Caki2 (cell line): Measurements from ENCODE around the gene CBARP. TPM values are rescaled to one million over a fixed set of nuclear protein-coding genes. Genes with fewer than 3 reads are reported as not detected.

ENCODE experiments used
- DNase-seq: peaks from one replicate; pipeline ENCODE4 v3.0.0-alpha.2; 2015; ENCODE audit warnings: low read depth
- in situ Hi-C: cut with HindIII; loops from 2 replicates; pipeline ENCODE4 v1.10.0; 2016; ENCODE audit warnings: low sequenced_read_pairs, low pct_unique_long_range_greater_than_20kb, mixed read lengths
- total RNA-seq: library from RNA; depleted of rRNA; stranded (reverse); fragments of >200 nt; shearing (Covaris generic); gene quantifications from 2 replicates; pipeline ENCODE4 v1.2.3, GENCODE V29; 2014; ENCODE audit warnings: low replicate concordance

CBARP gene
- total RNA-seq, 1 experiment from 2014 or later: 0.24 TPM

GRCh38 chr19:1277061-1277460, 39.3 kb upstream of the CBARP start:
- no peak for DNase-seq
- in situ Hi-C loops: no loop called here

DNA sequence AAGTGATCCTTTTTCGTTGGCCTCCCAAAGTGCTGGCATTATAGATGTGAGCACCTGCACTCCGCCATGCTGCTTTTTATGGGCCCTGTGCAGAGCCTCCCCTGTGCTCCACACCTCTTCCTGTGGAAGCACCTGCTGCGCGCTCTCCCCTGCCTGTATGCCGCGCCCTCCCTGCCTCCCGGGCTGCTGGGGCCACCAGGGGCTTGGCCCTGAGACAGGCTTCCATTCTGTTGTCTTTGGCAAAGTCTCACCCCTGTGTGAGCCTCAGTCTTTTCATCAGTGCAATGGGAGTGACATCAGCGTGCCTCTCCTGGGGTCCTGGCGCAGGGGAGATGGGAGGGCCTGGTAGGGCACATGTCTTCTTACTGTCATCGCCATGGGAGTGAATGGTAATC, 38.8 kb upstream of the CBARP start:
- no peak for DNase-seq
- in situ Hi-C loops: no loop called here

GRCh38 chr19:1275976-1276627, 38.3 kb upstream of the CBARP start:
- no peak for DNase-seq
- in situ Hi-C loops: no loop called here

GRCh38 chr19:1275260-1275975, 37.6 kb upstream of the CBARP start, which contains the start of gene FAM174C:
TSS of gene FAM174C (plus strand) at chr19:1275530. CDS start at chr19:1275550, 20 bp downstream.
- in situ Hi-C loops: no loop called here
- DNase-seq: peak; percentile 93

DNA sequence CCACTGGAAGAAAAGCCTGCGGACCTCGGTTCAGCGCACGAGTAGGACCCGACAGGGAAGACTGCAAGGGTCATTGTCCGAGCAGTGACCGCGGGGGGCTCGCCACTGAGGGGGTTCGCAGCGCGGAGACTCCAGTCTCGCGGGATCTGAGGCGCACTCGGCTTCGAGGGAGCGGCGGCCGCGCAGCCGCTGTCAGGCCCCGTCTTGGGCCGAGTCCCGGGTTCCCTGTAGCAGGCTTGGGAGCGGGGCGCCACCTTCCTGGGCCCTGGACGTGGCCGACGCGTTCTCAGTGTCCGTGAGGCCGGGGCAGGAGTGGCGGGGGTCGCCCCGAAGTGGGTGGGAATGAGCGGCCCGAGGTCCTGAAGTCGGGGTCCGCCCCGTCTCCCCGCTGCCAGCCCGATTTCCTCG, 37.1 kb upstream of the CBARP start:
- DNase-seq: no peak
- in situ Hi-C loops: no loop called here

GRCh38 chr19:1274081-1274851, 36.5 kb upstream of the CBARP start:
- in situ Hi-C loops: no loop called here
- DNase-seq: no peak

GRCh38 chr19:1273263-1274041, 35.6 kb upstream of the CBARP start:
- DNase-seq: no peak

GRCh38 chr19:1272423-1273262, 34.8 kb upstream of the CBARP start:
- in situ Hi-C loops: no loop called here
- DNase-seq: no peak

More at GRCh38 chr19:1273263-1274041, 35.6 kb upstream of the CBARP start:
- in situ Hi-C loops: no loop called here

GRCh38 chr19:1271528-1272422, 34.0 kb upstream of the CBARP start:
- DNase-seq: no peak
- in situ Hi-C loops: no loop called here

- in situ Hi-C loops: no loop called here
- no peak for DNase-seq
Measured at GRCh38 chr19:1270854-1271527, 33.2 kb upstream of the CBARP start.

DNA sequence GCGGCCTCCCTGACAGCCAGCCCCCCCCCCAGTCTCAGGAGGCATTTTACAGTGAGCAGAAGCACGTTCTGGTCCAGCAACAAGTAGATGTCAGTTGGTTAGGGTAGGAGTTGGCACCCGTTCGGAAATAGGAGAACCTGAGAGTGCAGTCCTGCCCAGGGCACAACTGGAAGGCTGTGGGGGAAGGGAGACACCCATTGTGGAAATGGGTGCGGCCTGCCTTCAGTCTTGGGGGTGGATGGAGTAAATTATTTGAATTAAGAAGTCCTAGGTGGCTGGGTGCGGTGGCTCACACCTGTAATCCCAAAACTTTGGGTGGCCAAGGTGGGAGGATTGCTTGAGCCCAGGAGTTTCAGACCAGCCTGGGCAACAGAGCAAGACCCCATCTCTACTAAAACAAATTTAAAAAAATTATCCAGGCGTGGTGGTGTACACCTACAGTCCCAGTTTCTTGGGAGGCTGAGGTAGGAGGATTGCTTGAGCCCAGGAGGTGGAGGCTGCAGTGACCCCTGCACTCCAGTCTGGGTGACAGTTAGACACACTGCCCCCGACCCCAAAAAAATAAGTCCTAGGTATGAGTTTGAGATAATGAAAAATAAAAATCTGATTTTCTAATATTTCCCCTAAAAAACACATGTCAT, 32.5 kb upstream of the CBARP start:
- no peak for DNase-seq
- in situ Hi-C loops: no loop called here

GRCh38 chr19:1269478-1270212, 31.8 kb upstream of the CBARP start:
- peak; percentile 78 for DNase-seq
- in situ Hi-C loops: no loop called here

GRCh38 chr19:1269065-1269477, 31.3 kb upstream of the CBARP start, which contains the start of gene CIRBP:
TSS of gene CIRBP (plus strand) at chr19:1269332. CDS start at chr19:1270934, 1,602 bp downstream.
- peak; percentile 95 for DNase-seq
- in situ Hi-C loops: no loop called here

DNA sequence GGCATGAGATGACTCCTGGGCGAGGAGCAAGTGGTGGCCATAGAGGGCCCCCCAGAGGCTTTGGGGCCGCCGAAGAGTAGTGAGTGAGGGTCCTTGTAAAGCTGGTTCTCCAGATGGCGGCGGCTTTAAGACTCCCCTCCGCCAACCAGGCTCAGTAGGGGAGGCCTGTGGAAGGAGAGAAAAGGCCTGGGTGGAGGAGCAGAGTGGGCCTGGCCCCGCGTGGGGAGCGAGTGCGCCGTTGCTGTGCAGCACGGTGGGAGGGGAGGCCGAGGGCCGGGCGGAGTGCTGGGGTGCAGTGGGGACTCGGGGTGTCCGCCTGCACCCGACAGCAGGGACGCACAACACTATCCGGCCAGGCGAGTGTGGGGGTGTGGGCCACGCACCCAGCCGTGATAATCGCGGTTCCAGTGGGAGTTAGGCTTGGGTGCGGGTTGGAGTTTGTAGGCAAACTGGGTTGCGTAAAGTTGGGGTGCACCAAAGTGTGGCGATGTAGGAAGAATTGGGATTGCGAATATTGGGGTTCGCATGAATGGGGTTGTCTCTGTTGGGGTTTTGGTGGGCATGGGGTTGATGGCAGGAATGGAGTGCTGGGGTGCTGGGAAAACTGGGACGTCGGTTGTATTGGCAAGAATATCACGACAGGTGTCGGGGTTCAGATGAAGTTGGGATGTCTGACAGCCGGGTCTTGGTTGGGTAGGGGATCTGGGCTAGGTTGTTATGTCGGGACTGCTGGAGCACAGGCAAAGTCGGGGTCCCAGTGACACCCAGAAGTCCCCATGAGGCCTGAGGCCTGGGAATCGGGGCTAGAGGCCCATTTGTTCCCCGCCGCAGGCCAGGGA, 30.6 kb upstream of the CBARP start:
- DNase-seq: no peak
- in situ Hi-C loops: no loop called here
